Fibroblast of lung (primary cell): ENCODE data around the gene MFAP4. TPM values are rescaled to one million over a fixed set of nuclear protein-coding genes. Genes with fewer than 3 reads are reported as not detected.

ENCODE experiments used
- DNase-seq, 2 donors: peaks; one replicate each; pipeline versions ENCODE4 v3.0.0 to v3.0.0-alpha.2; 2010; ENCODE audit warnings: low read depth in 2 of 2
- H2AFZ ChIP-seq: 2 replicates; pipeline ENCODE4 v1.5.1; 2012; ENCODE audit warnings: low read length, control low read depth, inconsistent platforms
- H3K27ac ChIP-seq: 2 replicates; pipeline ENCODE4 v1.5.1; 2011; ENCODE audit warnings: low read length, control low read depth; ENCODE audit not compliant: insufficient read depth
- H3K27me3 ChIP-seq: 2 replicates; pipeline ENCODE4 v1.5.1; 2011; ENCODE audit warnings: mild to moderate bottlenecking, low read length; ENCODE audit not compliant: control insufficient read depth, insufficient read depth
- H3K36me3 ChIP-seq: 2 replicates; pipeline ENCODE4 v1.5.1; 2011; ENCODE audit warnings: low read length; ENCODE audit not compliant: control insufficient read depth, insufficient read depth
- H3K4me1 ChIP-seq: 2 replicates; pipeline ENCODE4 v1.5.1; 2011; ENCODE audit warnings: low read length; ENCODE audit not compliant: control insufficient read depth, insufficient read depth; ENCODE audit errors: extremely low read depth
- H3K4me2 ChIP-seq: 2 replicates; pipeline ENCODE4 v1.5.1; 2011; ENCODE audit warnings: low read length, control low read depth; ENCODE audit not compliant: insufficient read depth; ENCODE audit errors: extremely low read depth
- H3K4me3 ChIP-seq, 4 experiments: fragments of 200-600 bp in 1 of 4; sonication (generic) in 1 of 4; replicated peaks in 1 of 4; 2 replicates each; pipeline ENCODE4 v1.5.1; 2011 to 2016; ENCODE audit warnings: low read length in 4 of 4, low read depth in 3 of 4, mild to moderate bottlenecking in 3 of 4, control low read depth in 2 of 4, inconsistent platforms in 1 of 4, mixed read lengths in 1 of 4; ENCODE audit not compliant: insufficient read depth in 1 of 4; ENCODE audit errors: control extremely low read depth in 1 of 4
- H3K79me2 ChIP-seq: 2 replicates; pipeline ENCODE4 v1.5.1; 2012; ENCODE audit warnings: mild to moderate bottlenecking, low read length, inconsistent platforms; ENCODE audit not compliant: control insufficient read depth, insufficient read depth
- H3K9ac ChIP-seq: 2 replicates; pipeline ENCODE4 v1.5.1; 2011; ENCODE audit warnings: mild to moderate bottlenecking, low read length, control low read depth; ENCODE audit not compliant: insufficient read depth
- H3K9me3 ChIP-seq: 2 replicates; pipeline ENCODE4 v1.5.1; 2012; ENCODE audit warnings: low read depth, low read length; ENCODE audit not compliant: control insufficient read depth, insufficient read depth
- H4K20me1 ChIP-seq: 2 replicates; pipeline ENCODE4 v1.5.1; 2011; ENCODE audit warnings: low read length; ENCODE audit not compliant: control insufficient read depth, insufficient read depth; ENCODE audit errors: extremely low read depth
- EZH2 ChIP-seq: IDR thresholded peaks from 2 replicates; pipeline ENCODE4 v1.5.1; 2012; ENCODE audit warnings: low read length, control low read depth, mild to moderate bottlenecking; ENCODE audit errors: missing control alignments
- polyA plus RNA-seq, 2 donors: library from polyadenylated mRNA; depleted of rRNA in 1 of 2; stranded (reverse) in 1 of 2; unstranded in 1 of 2; fragments of >200 nt; gene quantifications; 2 replicates each; pipeline ENCODE4 v1.2.1, GENCODE V29; 2011 to 2012; ENCODE audit warnings: missing spikeins in 1 of 2
- total RNA-seq: library from RNA; depleted of rRNA; stranded (reverse); fragments of >200 nt; gene quantifications from 2 replicates; pipeline ENCODE4 v1.2.1, GENCODE V29; 2014
- TF ChIP-seq, protein P1 (sequence below), 2 donors: IDR thresholded peaks in 1 of 2; conservative IDR thresholded peaks in 1 of 2; 1 replicate in 1 of 2; 2 replicates in 1 of 2; pipeline ENCODE4 v1.5.1; 2011 to 2012; ENCODE audit warnings: low read length in 2 of 2, control low read depth in 1 of 2, inconsistent platforms in 1 of 2, low read depth in 1 of 2, mild to moderate bottlenecking in 1 of 2

Gene MFAP4
- total and polyA plus RNA-seq, 2 donors (not counting 1 experiment from before 2014, with no cell fraction given), result 53.3 to 81.3 TPM

DNA sequence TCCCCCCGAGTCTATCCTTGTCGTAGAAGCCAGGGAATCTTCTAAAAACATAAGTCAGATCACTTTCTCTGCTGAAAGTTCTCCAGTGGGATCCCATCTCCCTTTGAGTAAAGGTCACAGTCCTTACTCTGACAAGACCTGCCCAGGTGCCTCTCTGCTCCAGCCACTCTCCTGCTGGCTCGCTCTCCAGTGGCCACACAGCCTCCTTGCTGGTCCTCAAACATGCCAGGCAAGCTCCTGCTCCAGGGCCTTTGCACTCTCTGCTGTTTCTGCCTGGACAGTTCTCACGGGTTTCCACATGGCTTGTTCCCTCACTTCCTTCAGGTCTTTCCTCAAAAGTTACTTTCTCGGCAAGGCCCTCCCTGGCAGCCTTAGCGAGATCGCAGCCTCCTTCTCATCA lies 27.8 kb downstream of the MFAP4 start:
- Histone ChIP-seq H3K27me3 (no peaks in the 10 kb centered on the region), H3K4me1 (peaks cover 14% of the 10 kb centered on the region), H3K27ac (no peak overlapping the region), H4K20me1 (no peaks in the 10 kb centered on the region), H3K9ac (no peak overlapping the region), H3K4me3 (no peak overlapping the region), H2AFZ (no peak overlapping the region), H3K9me3 (no peaks in the 10 kb centered on the region), H3K4me2 (no peak overlapping the region), H3K79me2 (no peaks in the 10 kb centered on the region), H3K36me3 (peaks cover 5% of the 10 kb centered on the region)
- TF ChIP-seq, protein P1, sequence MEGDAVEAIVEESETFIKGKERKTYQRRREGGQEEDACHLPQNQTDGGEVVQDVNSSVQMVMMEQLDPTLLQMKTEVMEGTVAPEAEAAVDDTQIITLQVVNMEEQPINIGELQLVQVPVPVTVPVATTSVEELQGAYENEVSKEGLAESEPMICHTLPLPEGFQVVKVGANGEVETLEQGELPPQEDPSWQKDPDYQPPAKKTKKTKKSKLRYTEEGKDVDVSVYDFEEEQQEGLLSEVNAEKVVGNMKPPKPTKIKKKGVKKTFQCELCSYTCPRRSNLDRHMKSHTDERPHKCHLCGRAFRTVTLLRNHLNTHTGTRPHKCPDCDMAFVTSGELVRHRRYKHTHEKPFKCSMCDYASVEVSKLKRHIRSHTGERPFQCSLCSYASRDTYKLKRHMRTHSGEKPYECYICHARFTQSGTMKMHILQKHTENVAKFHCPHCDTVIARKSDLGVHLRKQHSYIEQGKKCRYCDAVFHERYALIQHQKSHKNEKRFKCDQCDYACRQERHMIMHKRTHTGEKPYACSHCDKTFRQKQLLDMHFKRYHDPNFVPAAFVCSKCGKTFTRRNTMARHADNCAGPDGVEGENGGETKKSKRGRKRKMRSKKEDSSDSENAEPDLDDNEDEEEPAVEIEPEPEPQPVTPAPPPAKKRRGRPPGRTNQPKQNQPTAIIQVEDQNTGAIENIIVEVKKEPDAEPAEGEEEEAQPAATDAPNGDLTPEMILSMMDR (conservative IDR thresholded peaks at IDR 0.05 in 1 of 2, IDR thresholded peaks at IDR 0.05 in 1 of 2; ENCODE audit: low read depth in 1 of 2, low read length in 2 of 2), result no peak
- no peak for TF ChIP-seq EZH2
- DNase-seq, result no peak

DNA sequence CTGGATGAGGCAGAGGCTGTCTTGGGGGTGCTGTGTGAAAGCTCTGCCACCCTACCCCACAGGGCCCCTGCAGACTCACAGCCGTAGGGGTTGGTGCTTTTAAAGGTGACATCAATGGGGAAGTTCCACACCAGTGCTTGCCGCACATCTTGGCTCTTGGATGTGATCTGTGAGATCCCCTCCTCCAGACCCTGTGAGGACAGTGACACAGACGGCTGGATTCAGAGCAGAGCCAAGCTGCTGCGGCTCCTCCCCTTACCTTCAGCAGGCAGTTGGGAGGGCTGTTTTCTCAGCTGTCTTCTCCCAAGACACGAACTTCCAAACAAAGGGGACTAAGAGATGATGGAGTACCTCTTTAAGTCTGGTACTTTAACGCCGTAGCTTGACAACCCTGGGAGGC lies 29.2 kb downstream of the MFAP4 start:
- peaks cover 5% of the 10 kb centered on the region for H3K36me3 ChIP-seq
- H3K9me3 ChIP-seq, result no peaks in the 10 kb centered on the region
- DNase-seq, result no peak
- no peak overlapping the region for H3K27ac ChIP-seq
- H3K27me3 ChIP-seq, result no peaks in the 10 kb centered on the region
- H2AFZ ChIP-seq, result no peak overlapping the region
- H3K9ac ChIP-seq, result no peak overlapping the region
- H3K4me1 ChIP-seq, result peaks cover 10% of the 10 kb centered on the region
- H3K79me2 ChIP-seq, result no peaks in the 10 kb centered on the region
- no peaks in the 10 kb centered on the region for H4K20me1 ChIP-seq
- no peak for TF ChIP-seq EZH2
- TF ChIP-seq, protein P1 (conservative IDR thresholded peaks at IDR 0.05 in 1 of 2, IDR thresholded peaks at IDR 0.05 in 1 of 2; ENCODE audit: low read depth in 1 of 2, low read length in 2 of 2), result no peak
- H3K4me2 ChIP-seq, result no peak overlapping the region
- H3K4me3 ChIP-seq, result no peak overlapping the region

DNA sequence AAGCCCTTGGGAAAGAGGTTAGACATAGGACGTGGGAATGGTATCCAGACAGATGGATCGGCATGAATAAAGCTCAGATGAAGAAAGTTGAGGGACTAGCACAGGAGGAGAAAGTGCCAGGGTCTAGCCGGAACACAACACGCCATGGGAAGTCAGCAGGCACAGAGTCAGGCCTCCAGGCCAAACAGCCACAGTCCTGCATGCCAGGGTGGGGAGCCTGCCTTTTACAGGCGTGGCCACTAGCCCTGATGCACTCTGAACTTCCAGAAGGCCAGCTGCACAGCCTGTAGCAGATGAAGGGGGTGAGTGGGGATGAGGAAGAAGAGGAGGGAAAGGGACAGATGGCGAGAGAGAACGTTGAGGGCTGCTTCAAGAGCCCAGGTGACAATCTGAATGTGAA lies 29.6 kb downstream of the MFAP4 start:
- H3K4me1 ChIP-seq, result peaks cover 10% of the 10 kb centered on the region
- no peak overlapping the region for H3K27ac ChIP-seq
- no peaks in the 10 kb centered on the region for H4K20me1 ChIP-seq
- no peaks in the 10 kb centered on the region for H3K27me3 ChIP-seq
- peaks cover 5% of the 10 kb centered on the region for H3K36me3 ChIP-seq
- H3K79me2 ChIP-seq, result no peaks in the 10 kb centered on the region
- no peaks in the 10 kb centered on the region for H3K9me3 ChIP-seq
- no peak overlapping the region for H2AFZ ChIP-seq
- no peak for DNase-seq
- no peak for TF ChIP-seq EZH2
- TF ChIP-seq, protein P1 (conservative IDR thresholded peaks at IDR 0.05 in 1 of 2, IDR thresholded peaks at IDR 0.05 in 1 of 2; ENCODE audit: low read depth in 1 of 2, low read length in 2 of 2), result no peak
- H3K4me3 ChIP-seq, result no peak overlapping the region
- no peak overlapping the region for H3K4me2 ChIP-seq
- H3K9ac ChIP-seq, result no peak overlapping the region
